Loucy (cell line): ENCODE measurements around the gene DOCK9.

ENCODE experiments used
- H2AFZ ChIP-seq: fragments of 200-600 bp; sonication (generic); 2 replicates; pipeline ENCODE4 v1.6.0; 2016; ENCODE audit warnings: antibody characterized with exemption, mild to moderate bottlenecking, low read length, moderate library complexity
- H3F3A ChIP-seq: fragments of 200-600 bp; 2 replicates; pipeline ENCODE4 v1.6.0; 2016; ENCODE audit warnings: antibody characterized with exemption, low read depth, mild to moderate bottlenecking
- H3K27me3 ChIP-seq: fragments of 200-600 bp; sonication (generic); 2 replicates; pipeline ENCODE4 v1.6.1; 2014; ENCODE audit warnings: low read length, mild to moderate bottlenecking; ENCODE audit not compliant: insufficient read depth, poor library complexity, severe bottlenecking
- H3K36me3 ChIP-seq: fragments of 200-600 bp; sonication (generic); 2 replicates; pipeline ENCODE4 v1.6.1; 2016; ENCODE audit warnings: low read length; ENCODE audit not compliant: insufficient read depth
- H3K4me1 ChIP-seq: fragments of 200-600 bp; sonication (generic); 2 replicates; pipeline ENCODE4 v1.5.1; 2014; ENCODE audit warnings: low read length, mild to moderate bottlenecking; ENCODE audit not compliant: insufficient read depth, poor library complexity, severe bottlenecking
- H3K4me2 ChIP-seq: fragments of 200-600 bp; sonication (generic); 2 replicates; pipeline ENCODE4 v1.6.0; 2014; ENCODE audit warnings: antibody characterized with exemption, low read length, low read depth, mild to moderate bottlenecking; ENCODE audit not compliant: poor library complexity, severe bottlenecking
- H3K4me3 ChIP-seq: fragments of 200-600 bp; sonication (generic); 2 replicates; pipeline ENCODE4 v1.5.1; 2014; ENCODE audit warnings: low read length, mild to moderate bottlenecking, mixed read lengths; ENCODE audit not compliant: poor library complexity, severe bottlenecking
- H3K79me2 ChIP-seq: fragments of 200-600 bp; sonication (generic); 2 replicates; pipeline ENCODE4 v1.6.1; 2014; ENCODE audit warnings: low read length; ENCODE audit not compliant: insufficient read depth
- H3K9ac ChIP-seq: fragments of 200-600 bp; sonication (generic); 2 replicates; pipeline ENCODE4 v1.6.0; 2014; ENCODE audit warnings: mild to moderate bottlenecking, low read depth, low read length, moderate library complexity; ENCODE audit not compliant: poor library complexity, severe bottlenecking
- H3K9me2 ChIP-seq: fragments of 200-600 bp; sonication (generic); replicated peaks from 2 replicates; pipeline ENCODE4 v1.6.1; 2016; ENCODE audit warnings: low read depth, low read length, mixed read lengths
- H3K9me3 ChIP-seq: fragments of 200-600 bp; sonication (generic); 2 replicates; pipeline ENCODE4 v1.6.1; 2014; ENCODE audit warnings: mild to moderate bottlenecking, antibody characterized with exemption, low read length, low read depth; ENCODE audit not compliant: insufficient read depth
- H4K20me1 ChIP-seq: fragments of 200-600 bp; sonication (generic); 2 replicates; pipeline ENCODE4 v1.6.0; 2014; ENCODE audit warnings: antibody characterized with exemption, low read length, mild to moderate bottlenecking; ENCODE audit not compliant: insufficient read depth, poor library complexity, severe bottlenecking
- EZH2phosphoT487 ChIP-seq: fragments of 200-600 bp; IDR thresholded peaks from 2 replicates; pipeline ENCODE4 v1.6.1; 2018; ENCODE audit warnings: antibody characterized with exemption, mild to moderate bottlenecking, moderate library complexity, borderline replicate concordance
- TF ChIP-seq, protein P1 (sequence below): fragments of 200-600 bp; sonication (generic); conservative IDR thresholded peaks from 2 replicates; pipeline ENCODE4 v1.5.1; 2014; ENCODE audit warnings: mild to moderate bottlenecking, antibody characterized with exemption, low read length

The DOCK9 gene

DNA sequence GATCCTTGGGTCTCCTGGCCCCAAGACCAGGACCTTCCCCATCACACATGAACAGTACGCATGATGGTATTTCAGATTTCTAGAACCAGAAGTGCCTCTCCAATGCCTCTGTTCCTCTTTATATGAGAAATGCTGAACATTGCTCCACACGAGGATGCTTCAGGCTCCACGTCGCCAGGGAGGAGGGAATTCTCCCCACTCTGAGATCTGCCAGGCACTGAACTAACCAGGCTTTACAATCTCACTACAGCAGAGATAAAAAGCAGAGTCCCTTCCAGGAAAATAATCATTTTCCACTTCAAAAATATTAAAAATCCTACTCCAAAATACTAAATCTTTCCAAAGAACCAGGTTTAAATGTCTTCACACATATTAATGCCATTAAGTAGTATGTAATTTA, 10.4 kb downstream of the DOCK9 start:
- Histone ChIP-seq H3K4me3 (no peak overlapping the region), H2AFZ (no peak overlapping the region)
- TF ChIP-seq, protein P1, sequence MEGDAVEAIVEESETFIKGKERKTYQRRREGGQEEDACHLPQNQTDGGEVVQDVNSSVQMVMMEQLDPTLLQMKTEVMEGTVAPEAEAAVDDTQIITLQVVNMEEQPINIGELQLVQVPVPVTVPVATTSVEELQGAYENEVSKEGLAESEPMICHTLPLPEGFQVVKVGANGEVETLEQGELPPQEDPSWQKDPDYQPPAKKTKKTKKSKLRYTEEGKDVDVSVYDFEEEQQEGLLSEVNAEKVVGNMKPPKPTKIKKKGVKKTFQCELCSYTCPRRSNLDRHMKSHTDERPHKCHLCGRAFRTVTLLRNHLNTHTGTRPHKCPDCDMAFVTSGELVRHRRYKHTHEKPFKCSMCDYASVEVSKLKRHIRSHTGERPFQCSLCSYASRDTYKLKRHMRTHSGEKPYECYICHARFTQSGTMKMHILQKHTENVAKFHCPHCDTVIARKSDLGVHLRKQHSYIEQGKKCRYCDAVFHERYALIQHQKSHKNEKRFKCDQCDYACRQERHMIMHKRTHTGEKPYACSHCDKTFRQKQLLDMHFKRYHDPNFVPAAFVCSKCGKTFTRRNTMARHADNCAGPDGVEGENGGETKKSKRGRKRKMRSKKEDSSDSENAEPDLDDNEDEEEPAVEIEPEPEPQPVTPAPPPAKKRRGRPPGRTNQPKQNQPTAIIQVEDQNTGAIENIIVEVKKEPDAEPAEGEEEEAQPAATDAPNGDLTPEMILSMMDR, result no peak
- no peak for TF ChIP-seq EZH2phosphoT487

GRCh38 chr13:98966019-98966418, 11.8 kb downstream of the DOCK9 start:
- H3K4me1 ChIP-seq, result no peaks in the 10 kb centered on the region
- H3K79me2 ChIP-seq, result no peaks in the 10 kb centered on the region
- TF ChIP-seq EZH2phosphoT487, result no peak
- TF ChIP-seq, protein P1, result no peak
- H3K9me2 ChIP-seq, result no peaks in the 10 kb centered on the region
- H3K27me3 ChIP-seq, result no peaks in the 10 kb centered on the region
- no peak overlapping the region for H2AFZ ChIP-seq
- no peaks in the 10 kb centered on the region for H3K9me3 ChIP-seq
- no peaks in the 10 kb centered on the region for H4K20me1 ChIP-seq
- H3K4me2 ChIP-seq, result no peak overlapping the region
- H3K4me3 ChIP-seq, result no peak overlapping the region
- H3K9ac ChIP-seq, result no peak overlapping the region
- no peaks in the 10 kb centered on the region for H3K36me3 ChIP-seq
- H3F3A ChIP-seq, result no peaks in the 10 kb centered on the region

More for the DNA sequence above, 10.4 kb downstream of the DOCK9 start:
- H3K4me2 ChIP-seq, result no peak overlapping the region
- no peak overlapping the region for H3K9ac ChIP-seq
- H3K36me3 ChIP-seq, result no peaks in the 10 kb centered on the region
- no peaks in the 10 kb centered on the region for H3K9me2 ChIP-seq
- no peaks in the 10 kb centered on the region for H3K79me2 ChIP-seq
- no peaks in the 10 kb centered on the region for H3F3A ChIP-seq
- H3K4me1 ChIP-seq, result no peaks in the 10 kb centered on the region
- no peaks in the 10 kb centered on the region for H4K20me1 ChIP-seq
- H3K27me3 ChIP-seq, result no peaks in the 10 kb centered on the region
- H3K9me3 ChIP-seq, result no peaks in the 10 kb centered on the region

DNA sequence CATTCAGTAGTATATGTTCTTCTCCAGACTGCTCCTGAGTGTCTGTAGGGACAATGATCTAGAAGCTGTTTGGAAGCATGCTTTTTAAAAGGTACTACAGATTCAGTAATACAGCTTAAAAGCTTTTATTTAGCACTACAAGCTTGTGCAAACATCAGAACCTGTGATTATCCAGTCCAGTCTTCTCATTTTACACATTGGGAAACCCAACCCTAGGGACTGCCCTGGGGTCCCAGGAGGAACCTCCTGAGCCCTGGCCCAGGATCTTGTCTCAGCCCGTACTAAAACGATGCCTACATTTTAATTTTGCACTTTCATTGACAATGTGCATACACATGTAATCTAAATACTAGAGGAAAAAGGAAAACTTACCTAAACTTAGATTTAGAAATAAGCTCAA, 12.5 kb downstream of the DOCK9 start:
- H4K20me1 ChIP-seq, result no peaks in the 10 kb centered on the region
- no peaks in the 10 kb centered on the region for H3K9me3 ChIP-seq
- H3K4me1 ChIP-seq, result no peaks in the 10 kb centered on the region
- no peaks in the 10 kb centered on the region for H3K79me2 ChIP-seq
- H3K36me3 ChIP-seq, result no peaks in the 10 kb centered on the region
- H3F3A ChIP-seq, result no peaks in the 10 kb centered on the region
- no peak overlapping the region for H3K4me2 ChIP-seq
- H3K27me3 ChIP-seq, result no peaks in the 10 kb centered on the region
- no peak overlapping the region for H3K4me3 ChIP-seq
- H3K9me2 ChIP-seq, result no peaks in the 10 kb centered on the region
- no peak overlapping the region for H3K9ac ChIP-seq
- no peak overlapping the region for H2AFZ ChIP-seq
- TF ChIP-seq, protein P1, result no peak
- TF ChIP-seq EZH2phosphoT487, result no peak
